HG03108 (cell line): ENCODE measurements around the gene SESN2.
"Not testable (repeated sequence)": the region's sequence is repeated elsewhere in the genome, so short reads cannot be mapped to it uniquely, and the experiment has no call there.

Source experiments
- ATAC-seq: cut with Tn5 transposase; IDR thresholded peaks from one replicate; pipeline ENCODE4 v1.9.1; 2021; ENCODE audit warnings: moderate library complexity; ENCODE audit not compliant: unreplicated experiment

Gene SESN2

DNA sequence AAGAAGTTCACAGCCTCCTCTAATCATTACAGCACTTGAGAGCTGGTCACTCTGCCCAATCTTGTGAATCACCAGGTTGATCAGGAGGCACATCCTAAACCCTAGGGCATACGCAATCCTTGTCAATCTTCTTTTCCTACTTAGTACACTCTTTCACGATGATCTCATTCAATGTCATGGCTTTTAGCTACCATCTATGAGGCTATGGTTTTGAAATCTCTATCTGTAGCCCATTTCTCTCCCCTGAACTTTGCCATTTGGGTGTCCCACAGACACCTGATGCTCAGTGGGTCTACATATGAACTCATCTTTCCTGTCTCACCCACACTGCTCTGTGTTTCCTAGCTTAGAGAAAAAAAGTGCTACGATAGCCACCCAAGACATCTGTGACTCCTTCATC, 67.7 kb downstream of the SESN2 start:
- no peak for ATAC-seq

DNA sequence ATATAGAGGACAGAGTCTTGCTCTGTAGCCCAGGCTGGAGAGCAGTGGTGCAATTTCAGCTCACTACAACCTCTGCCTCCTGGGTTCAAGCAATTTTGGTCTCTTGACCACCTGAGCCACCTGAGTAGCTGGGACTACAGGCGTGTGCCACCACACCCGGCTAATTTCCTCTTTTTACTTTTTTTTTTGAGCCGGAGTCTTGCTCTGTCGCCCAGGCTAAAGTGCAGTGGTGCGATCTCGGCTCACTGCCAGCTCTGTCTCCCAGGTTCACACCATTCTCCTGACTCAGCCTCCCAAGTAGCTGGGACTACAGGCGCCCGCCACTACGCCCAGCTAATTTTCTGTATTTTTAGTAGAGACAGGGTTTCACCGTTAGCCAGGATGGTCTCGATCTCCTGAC, 68.1 kb downstream of the SESN2 start:
- not testable (repeated sequence) for ATAC-seq

DNA sequence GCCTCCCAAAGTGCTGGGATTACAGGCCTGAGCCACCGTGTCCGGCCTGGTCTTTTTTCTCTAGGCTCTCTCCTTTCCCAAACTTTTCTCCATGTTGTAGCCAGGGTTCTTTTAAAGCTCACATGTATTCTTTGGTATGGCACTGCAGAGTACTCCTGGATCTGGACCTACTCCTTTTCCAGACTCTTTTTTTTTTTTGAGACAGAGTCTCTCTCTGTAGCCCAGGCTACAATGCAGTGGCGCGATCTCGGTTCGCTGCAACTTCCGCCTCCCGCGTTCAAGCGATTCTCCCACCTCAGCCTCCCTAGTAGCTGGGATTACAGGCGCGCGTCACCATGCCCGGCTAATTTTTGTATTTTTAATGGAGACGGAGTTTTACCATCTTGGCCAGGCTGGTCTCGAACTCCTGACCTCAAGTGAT, 68.9 kb downstream of the SESN2 start:
- no peak for ATAC-seq

DNA sequence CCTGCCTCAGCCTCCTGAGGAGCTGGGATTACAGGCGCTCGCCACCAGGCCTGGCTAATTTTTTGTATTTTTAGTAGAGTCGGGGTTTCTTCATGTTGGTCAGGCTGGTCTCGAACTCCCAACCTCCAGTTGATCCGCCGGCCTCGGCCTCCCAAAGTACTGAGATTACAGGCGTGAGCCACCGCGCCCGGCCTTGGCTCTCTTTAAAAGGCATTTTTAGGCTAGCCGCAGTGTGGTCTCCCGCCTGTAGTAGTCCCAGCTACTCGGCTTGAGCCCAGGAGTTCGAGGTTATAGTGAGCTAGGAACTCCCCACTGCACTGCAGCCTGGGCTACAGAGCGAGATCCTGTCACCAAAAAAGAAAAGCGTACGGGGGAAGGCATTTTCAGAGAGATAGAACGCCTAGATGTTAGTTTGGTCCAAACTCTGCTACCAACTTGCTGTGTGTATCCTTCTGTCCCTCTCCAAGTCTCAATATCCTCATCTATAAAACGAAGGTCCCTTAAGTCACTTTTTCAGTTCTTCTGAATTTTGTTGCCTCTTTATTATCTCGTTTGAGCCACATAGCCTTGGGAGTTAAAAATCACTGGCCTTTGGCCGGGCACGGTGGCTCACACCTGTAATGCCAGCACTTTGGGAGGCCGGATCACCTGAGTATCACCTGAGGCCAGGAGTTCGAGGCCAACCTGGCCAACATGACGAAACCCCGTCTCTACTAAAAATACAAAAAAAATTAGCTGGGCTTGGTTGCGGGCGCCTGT, 70.3 kb downstream of the SESN2 start:
- no peak for ATAC-seq
